G401 (cell line): ENCODE results near the gene GEMIN4. TPM values are rescaled to one million over a fixed set of nuclear protein-coding genes. Genes with fewer than 3 reads are reported as not detected.
"Not testable (repeated sequence)": the region's sequence is repeated elsewhere in the genome, so short reads cannot be mapped to it uniquely, and the experiment has no call there.

Experiments used
- DNase-seq: peaks from one replicate; pipeline ENCODE4 v3.0.0-alpha.2; 2015; ENCODE audit warnings: low spot score
- in situ Hi-C: cut with HindIII; loops from 2 replicates; pipeline ENCODE4 v1.10.0; 2016; ENCODE audit warnings: low sequenced_read_pairs, mixed read lengths
- total RNA-seq: library from RNA; depleted of rRNA; stranded (reverse); fragments of >200 nt; shearing (Covaris generic); gene quantifications from 2 replicates; pipeline ENCODE4 v1.2.3, GENCODE V29; 2014; rRNA removed

Gene GEMIN4
- 36.1 and 39.9 TPM in 2 replicates for total RNA-seq

DNA sequence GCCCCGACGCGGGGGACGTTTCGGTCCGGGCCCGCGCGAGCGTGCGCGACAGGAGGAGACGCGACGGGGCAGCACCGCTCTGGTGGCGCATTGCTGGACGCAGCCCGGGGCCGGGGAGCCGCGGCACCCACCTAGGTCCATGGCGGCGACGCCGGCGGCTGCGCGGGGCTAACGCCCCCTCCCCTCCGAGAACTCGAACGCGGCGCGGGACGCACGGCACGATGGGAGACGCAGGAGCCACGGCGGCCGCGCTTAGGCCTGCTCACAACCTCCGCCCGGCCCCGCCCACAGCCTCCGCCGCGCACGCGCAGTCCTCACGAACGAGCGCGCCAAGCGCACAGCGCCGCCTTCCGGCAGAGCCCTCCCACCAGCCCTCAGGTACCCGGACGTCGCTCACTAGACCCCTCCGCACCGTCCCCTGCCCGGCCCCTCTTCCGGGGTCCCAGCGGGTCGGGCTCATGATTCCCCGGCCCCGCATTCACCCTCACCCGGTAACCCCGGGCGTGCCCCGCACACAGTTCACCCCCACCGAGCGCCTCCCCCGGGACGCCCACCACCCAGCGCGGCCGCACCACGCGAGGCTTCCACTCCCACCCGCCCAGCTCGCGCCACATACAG, at the start of gene GEMIN4:
TSS of gene GEMIN4 (minus strand) at position 263 of the 618 bp plus-strand sequence. CDS start at position 141, 122 bp downstream.
- in situ Hi-C loops: loop anchor here (25.0 kb wide), 1 partner anchor 235 kb away; the partner anchor contains the start of genes NXN and TIMM22
- peak; percentile 83 for DNase-seq

DNA sequence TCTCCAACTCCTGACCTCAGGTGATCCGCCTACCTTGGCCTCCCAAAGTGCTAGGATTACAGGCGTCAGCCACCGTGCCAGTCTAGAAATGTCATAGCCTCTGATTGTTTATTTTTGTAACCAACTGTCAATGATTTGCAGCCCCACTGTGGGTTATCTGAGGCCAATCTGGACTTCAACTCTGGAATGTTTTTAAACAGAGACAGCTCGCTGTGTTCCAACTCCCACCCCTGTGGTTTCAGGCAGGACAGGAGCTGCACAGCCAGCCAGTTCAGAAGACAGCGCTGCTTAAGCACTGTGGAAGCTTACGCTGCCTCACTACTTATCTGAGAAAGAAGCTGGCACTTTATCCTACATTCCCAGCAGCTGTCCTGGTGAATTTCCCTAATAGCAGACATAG, 49.6 kb upstream of the GEMIN4 start:
- no peak for DNase-seq
- in situ Hi-C loops: no loop called here

DNA sequence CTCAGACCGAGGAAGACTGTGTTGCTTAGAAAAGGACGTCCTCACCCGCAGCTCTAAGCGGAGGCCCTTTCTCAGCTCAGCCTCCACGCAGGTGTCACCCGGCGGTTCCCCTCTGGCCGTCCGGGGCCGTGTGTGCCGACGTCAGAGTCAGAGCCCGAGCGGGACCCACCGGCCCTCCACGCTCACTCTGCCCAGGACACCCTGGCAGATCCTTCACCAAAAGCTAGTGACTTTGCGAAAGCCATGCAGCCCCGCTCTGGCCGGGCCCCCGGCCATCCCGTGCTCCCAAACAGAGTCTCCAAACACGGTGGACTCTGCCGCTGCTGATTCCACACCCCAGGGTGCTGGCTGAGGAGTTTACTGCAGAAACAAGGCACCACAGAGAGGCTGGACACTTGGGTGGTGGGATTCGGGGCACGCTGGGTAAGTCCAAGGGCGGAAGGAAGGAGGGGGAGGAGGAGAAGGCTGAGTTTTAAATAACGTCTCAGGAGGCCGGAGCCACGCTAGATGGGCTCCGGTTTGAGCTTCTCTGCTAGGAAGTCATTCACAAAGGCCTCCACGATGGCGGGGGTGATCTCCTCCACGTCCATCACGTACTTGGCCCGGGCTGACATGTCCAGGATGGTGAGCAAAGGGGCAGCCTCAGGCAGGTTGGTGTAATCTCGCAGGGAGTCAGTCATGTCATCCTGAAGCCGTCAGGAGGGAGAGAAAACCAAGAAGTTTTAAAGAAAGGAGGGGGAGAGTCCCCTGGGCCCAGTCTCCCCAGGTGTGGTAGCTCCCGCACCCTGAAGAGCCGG, 48.6 kb upstream of the GEMIN4 start:
- no peak for DNase-seq
- in situ Hi-C loops: no loop called here

DNA sequence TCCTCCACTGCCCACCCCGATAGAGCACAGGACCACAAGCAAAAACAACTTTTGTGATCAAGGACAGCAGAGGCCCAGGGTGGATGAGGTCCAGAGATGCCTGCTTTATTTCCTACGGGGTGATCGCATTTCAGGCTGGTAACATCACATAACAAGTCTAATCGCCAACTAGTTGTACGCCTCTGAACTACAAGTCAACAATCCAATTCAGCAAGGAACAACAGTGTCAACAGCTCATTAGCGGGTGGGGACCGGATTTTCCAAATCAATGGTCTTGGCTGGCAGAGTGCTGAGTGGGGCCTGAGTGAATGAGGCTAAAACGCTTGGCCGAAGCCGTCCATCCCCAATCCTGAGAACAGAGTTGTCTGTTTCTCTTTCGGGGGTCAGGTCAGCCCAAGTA, 47.2 kb upstream of the GEMIN4 start:
- no peak for DNase-seq
- in situ Hi-C loops: no loop called here

DNA sequence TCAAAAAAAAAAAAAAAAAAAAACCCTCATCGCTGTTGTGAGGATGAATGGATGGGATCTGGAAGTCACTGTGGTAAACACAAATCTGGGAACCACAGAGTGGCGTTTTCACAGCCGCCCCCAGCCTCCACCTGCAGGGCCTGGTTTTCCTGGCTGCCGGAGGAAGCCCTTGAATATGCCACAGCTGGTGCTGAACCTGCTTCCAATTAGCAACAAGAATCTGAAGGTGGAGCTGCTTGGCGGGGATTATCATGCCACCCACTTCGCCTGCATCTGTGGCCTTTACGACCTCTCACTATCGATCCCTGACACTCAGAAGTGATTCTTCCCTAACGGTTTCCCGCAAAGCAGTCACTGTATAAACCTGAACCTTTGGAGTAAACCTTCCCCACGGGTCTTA, 46.2 kb upstream of the GEMIN4 start:
- no peak for DNase-seq
- in situ Hi-C loops: no loop called here

DNA sequence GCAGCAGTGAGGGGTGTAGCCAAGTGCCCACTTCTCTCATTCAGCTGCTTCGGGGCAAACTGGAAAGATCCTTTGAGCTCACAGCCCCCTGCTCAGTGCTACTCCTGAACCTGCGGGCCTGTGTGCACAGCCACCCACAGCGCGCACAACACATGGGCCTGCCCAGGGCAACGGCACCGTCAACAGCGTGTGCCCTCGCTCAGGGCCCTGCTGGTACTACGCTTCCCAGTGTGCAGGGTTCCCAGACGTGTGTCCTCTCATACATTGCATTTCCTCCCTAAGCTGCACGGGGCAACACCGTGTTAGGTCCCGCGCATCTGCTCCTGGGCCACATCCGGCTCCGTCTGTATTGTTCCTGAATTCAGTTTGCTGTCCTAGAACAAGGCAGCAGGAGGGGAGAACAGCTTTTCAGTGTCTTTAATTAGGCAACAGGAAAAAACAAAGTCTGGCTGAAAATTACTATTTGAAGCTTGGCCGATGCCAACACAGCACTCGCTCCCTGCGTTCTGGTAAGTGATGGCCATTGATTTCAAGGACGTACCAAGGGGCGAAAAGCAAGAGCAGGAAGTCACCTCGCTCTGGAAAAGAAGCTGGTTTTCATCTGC, 45.3 kb upstream of the GEMIN4 start:
- DNase-seq: no peak
- in situ Hi-C loops: no loop called here

DNA sequence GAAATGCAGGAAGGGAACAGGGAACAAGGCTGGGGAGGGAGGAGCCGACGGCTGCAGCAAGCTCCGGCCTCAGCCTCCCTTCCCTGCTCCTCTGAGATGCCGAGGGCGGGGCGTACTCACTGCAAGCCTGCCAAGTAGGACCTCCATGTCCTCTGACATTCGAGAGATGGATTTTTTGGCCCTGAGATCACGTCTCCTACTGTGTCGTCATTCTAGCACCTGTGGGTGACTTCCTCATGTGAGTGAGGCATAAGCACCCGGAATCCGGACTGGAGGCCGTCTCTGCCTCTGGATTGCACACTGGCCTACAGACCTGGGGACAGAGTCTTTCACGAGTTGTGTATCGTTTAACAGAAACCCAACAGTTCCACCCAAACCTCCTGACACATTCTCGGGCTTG, 44.5 kb upstream of the GEMIN4 start:
- DNase-seq: no peak
- in situ Hi-C loops: no loop called here

DNA sequence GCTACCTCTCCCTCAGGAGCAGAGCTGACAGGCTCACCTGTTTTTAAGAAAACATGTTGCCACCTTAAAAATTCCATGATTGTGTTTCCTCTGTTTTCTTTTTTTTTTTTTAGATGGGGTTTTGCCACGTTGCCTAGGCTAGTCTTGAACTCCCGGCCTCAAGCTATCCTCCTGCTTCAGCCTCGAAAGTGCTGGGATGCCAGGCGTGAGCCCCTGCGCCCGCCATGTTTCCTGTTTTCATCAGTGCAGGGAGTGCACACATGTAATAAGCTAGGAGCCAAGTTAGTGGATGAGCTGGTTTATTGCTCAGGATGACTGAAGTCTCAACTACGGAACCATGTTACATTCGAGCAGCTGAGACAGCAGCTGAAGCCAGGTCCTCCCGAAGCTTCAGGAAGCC, 43.7 kb upstream of the GEMIN4 start:
- DNase-seq: no peak
- in situ Hi-C loops: no loop called here

DNA sequence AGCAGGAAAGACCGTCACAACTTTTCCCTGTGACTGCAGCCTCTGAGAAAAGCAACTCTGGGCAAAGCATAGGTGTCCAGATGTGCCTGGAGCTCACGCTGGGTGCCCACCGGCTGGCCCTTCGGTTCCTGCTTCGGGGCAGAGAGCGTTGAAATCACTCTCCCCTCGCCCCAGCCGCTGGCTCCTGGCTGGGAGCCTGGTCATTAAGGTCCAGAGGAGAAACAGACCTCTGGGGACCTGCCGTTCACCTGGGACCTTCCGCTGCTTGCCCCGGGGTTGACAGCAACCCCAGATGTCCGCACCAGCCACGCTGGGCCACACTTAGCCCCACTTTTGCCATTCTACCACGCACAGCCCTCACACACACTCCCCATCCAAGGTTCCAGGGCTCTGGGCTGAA, 43.2 kb upstream of the GEMIN4 start:
- no peak for DNase-seq
- in situ Hi-C loops: no loop called here

DNA sequence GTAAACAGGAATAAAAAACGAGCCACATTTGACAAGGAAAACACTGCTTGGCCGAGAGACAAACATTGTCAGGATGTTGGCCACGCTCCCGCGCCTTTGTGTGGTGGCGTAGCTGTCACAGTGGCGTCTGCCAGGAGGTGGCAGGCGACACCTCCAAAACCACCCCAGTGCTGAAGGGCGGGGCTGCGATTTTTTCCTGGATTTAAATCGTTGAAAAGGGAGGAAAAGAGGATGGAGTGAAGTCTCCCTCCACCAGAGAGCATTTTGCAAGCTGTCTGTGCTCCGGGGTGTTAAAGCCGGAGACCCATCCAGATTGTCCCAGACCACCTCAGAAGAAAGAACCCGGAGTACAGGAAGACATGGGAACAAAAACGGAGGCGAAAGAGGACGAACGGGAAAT, 42.8 kb upstream of the GEMIN4 start:
- peak; percentile 95 for DNase-seq
- in situ Hi-C loops: no loop called here

DNA sequence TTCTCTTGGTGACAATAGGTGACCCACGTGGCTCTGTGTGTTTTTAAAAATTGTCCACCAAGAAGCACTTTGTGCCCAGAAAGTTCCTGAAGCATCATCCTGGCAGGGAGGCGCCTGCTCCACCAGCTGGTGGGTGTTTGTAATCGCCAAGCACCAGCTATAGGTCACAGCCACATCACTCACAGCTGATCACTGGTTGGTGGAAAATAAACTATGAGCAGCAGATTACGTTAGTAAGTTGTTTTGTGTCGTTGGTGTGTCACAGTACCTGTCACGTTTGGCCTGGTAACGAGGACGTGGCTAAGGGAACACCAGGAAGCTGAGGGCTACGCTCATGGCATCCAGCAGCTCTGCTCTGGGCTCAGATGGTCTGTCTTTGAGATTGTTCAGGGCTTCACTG, 40.2 kb upstream of the GEMIN4 start:
- in situ Hi-C loops: no loop called here
- no peak for DNase-seq

DNA sequence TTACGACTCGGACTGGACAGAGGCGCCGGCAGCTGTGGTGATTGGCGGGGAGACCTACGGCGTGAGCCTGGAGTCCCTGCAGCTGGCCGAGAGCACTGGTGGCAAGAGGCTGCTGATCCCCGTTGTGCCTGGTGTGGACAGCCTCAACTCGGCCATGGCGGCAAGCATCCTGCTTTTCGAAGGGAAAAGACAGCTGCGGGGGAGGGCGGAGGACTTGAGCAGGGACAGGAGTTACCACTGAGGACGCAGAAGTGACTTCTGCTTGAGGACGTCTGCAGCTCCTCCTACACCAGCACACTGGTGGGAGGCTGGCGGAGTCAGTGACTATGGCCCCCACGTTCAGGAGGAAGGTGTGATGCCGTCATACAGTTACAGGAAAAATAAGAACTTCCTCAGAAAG, 39.8 kb upstream of the GEMIN4 start:
- DNase-seq: no peak
- in situ Hi-C loops: no loop called here

DNA sequence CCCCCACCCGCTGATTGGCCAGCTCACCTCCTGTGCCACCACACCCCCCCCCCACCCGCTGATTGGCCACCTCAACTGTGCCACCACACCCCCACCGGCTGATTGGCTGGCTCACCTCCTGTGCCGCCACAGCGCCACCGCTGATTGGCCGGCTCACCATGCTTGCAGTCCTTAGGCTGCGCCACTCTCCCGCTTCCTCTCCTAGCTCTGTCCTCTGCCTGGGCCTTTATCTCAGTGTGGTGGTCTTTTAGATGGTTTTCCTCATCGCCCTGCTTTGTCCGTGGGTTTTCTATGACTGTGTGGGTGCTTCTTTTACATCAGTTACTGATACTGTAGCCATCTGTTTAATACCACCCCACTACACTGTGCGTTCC, 38.8 kb upstream of the GEMIN4 start:
- in situ Hi-C loops, DNase-seq: not testable (repeated sequence)

DNA sequence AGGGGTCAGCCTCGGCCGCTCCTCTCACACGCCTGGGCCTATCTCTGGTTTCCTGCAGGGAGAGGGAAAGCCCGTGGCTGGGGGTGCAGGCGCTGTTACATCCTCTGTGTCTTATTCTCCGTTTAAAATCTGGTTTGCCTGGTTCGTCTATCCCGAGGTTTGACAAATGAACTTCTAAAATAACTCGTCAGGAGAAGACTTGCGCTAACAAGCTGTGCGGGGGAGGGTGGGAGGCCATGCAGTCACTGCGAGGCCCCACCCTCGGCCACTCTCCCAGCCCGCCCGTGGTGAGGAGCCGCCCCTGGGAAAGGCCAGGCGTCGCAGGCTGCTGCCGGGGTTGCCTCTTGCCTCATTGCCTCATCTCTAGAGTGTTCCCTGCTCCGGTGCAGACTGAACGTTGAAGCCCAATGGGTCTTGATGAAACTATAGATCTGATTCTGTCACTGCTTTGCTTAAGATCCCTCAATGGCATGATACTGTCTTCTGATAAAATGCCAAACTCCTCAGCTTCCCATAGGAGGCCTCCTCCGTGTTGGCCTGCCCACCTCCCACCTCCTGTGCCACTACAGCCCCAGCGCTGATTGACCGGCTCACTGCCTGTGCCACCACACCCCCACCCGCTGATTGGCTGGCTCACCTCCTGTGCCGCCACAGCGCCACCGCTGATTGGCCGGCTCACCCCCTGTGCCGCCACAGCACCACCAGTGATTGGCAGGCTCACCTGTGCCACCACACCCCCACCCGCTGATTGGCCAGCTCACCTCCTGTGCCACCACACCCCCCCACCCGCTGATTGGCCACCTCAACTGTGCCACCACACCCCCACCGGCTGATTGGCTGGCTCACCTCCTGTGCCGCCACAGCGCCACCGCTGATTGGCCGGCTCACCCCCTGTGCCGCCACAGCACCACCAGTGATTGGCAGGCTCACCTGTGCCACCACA, 38.1 kb upstream of the GEMIN4 start:
- in situ Hi-C loops, DNase-seq: not testable (repeated sequence)

DNA sequence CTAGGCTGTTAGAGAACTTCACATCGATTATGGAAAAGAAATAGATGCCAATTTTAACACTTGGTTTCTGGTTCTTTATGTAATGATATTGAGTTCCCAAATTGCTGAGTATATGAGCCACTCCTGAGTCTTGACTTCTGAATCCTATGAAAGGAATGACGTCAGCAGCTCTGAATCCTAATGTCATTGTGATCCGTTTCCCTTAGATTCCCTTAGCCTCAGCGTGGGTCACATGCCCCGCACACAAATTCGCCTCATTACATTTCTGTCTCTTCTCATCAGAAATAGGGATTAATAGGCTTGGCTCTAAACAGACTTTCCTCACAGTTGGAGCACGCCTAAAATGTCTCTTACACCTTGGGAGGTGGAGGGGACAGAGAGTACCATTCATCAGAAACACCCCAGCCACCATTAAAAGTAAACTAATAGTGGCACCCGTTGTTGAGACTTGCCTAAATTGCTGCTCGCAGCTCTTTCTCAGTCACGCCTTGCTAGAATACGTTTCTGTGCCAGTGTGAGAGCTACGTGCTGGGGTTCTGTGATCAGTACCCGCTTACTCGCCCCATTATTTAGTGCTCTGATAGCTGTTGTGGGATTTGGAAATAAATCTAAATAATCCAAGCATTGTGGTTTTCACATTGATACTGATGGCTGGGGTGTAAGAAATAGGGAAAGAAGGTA, 37.2 kb upstream of the GEMIN4 start:
- no peak for DNase-seq
- in situ Hi-C loops: no loop called here

DNA sequence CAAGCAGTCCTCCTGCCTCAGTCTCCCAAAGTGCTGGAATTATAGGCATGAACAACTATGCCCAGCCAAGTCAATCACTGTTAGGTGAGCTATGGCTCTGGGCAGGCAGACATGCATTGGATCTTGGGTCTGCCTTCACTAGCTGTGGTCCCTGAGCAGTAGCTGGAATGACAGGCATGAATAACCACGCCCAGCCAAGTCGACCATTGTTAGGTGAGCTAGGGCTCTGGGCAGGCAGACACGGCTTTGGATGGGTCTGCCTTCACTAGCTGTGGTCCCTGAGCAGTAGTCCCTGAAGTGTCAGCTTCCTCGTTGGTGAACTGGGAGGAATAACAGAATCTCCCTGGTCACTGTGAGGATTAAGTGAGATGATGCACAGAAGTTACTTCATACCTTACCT, 36.5 kb upstream of the GEMIN4 start:
- in situ Hi-C loops: no loop called here
- no peak for DNase-seq

DNA sequence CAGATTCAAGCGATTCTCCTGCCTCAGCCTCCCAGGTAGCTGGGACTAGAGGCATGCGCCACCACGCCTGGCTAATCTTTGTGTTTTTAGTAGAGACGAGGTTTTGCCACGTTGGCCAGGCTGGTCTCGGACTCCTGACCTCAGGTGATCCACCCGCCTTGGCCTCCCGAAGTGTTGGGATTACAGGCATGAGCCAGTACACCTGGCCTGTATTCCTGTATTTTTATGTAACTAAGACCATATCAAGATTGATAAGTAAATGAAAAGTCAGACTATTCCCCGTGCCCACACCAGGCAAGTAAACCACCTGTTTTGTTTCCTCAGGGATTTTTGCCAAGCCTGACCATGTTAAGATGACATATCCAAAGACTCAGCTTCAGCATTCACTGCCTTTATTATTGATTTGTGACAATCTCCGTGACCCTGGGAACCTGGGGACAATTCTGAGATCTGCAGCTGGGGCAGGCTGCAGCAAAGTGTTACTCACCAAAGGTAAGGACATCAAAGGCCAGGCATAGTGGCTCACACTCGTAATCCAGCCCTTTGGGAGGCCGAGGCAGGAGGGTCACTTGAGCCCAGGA, 35.7 kb upstream of the GEMIN4 start:
- in situ Hi-C loops: no loop called here
- DNase-seq: no peak

DNA sequence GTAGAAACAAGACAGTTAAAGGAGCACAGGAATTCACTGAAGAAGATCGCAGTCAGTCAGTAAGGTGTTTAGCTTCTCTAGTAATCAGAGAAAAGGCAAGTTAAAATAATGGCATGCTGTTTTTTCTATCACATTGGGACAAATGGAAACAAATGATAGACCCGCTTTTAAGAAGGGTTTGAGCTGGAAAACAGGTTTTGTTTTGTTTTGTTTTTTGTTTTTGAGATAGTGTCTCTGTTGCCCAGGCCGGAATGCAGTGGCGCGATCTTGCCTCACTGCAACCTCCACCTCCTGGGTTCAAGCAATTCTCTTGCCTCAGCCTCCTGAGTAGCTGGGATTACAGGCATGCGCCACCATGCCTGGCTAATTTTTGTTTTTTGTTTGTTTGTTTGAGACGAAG, 33.8 kb upstream of the GEMIN4 start:
- DNase-seq, in situ Hi-C loops: not testable (repeated sequence)

DNA sequence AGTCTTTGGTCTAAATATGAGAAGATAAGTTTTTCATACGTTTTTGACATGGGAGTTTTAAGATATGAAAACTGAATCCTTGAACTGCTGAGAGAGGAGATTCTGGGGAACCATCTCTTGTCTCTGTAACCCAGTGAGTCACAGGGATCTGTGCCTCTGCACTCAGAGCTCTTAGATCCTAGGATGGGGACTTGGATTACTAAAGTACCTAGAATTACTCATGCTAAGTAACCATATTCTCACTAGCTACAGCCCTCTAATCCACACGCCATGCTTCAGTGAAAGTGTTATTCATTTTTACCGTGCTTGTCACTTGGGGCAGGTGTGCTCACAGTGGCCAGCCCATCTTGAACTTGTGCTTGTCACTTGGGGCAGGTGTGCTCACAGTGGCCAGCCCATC, 32.1 kb upstream of the GEMIN4 start:
- in situ Hi-C loops: no loop called here
- no peak for DNase-seq
